ENCODE results near the gene CASP5.

Gene CASP5

GRCh38 chr11:104967534-104968354, 55.2 kb downstream of the CASP5 start:
- peak overlapping the region; percentile 92 for H3K4me3 ChIP-seq (ENCODE audit: low read depth, low read length)
- no peak for TF ChIP-seq CTCF (IDR thresholded peaks at IDR 0.05; ENCODE audit: insufficient read depth, low read depth, low read length, missing control alignments)
- DNase-seq (ENCODE audit: low read depth): no peak

GRCh38 chr11:104965735-104966134, 57.2 kb downstream of the CASP5 start:
- no peak overlapping the region for H3K4me3 ChIP-seq (ENCODE audit: low read depth, low read length)
- DNase-seq (ENCODE audit: low read depth): no peak
- TF ChIP-seq CTCF (IDR thresholded peaks at IDR 0.05; ENCODE audit: insufficient read depth, low read depth, low read length, missing control alignments): no peak

GRCh38 chr11:104964247-104964646, 58.7 kb downstream of the CASP5 start:
- no peak for DNase-seq (ENCODE audit: low read depth)
- no peak overlapping the region for H3K4me3 ChIP-seq (ENCODE audit: low read depth, low read length)
- TF ChIP-seq CTCF (IDR thresholded peaks at IDR 0.05; ENCODE audit: insufficient read depth, low read depth, low read length, missing control alignments): no peak

- DNase-seq (ENCODE audit: low read depth): no peak
- no peak overlapping the region for H3K4me3 ChIP-seq (ENCODE audit: low read depth, low read length)
- no peak for TF ChIP-seq CTCF (IDR thresholded peaks at IDR 0.05; ENCODE audit: insufficient read depth, low read depth, low read length, missing control alignments)
These were observed 60.1 kb downstream of the CASP5 start for GRCh38 chr11:104962852-104963251.

GRCh38 chr11:104957280-104957679, 65.7 kb downstream of the CASP5 start:
- no peak for TF ChIP-seq CTCF (IDR thresholded peaks at IDR 0.05; ENCODE audit: insufficient read depth, low read depth, low read length, missing control alignments)
- DNase-seq (ENCODE audit: low read depth): no peak
- no peak overlapping the region for H3K4me3 ChIP-seq (ENCODE audit: low read depth, low read length)

- no peak for DNase-seq (ENCODE audit: low read depth)
- no peak overlapping the region for H3K4me3 ChIP-seq (ENCODE audit: low read depth, low read length)
- TF ChIP-seq CTCF (IDR thresholded peaks at IDR 0.05; ENCODE audit: insufficient read depth, low read depth, low read length, missing control alignments): no peak
These were observed 66.4 kb downstream of the CASP5 start for GRCh38 chr11:104956528-104956927.

- no peak overlapping the region for H3K4me3 ChIP-seq (ENCODE audit: low read depth, low read length)
- TF ChIP-seq CTCF (IDR thresholded peaks at IDR 0.05; ENCODE audit: insufficient read depth, low read depth, low read length, missing control alignments): peak; percentile 45
- DNase-seq (ENCODE audit: low read depth): peak; percentile 68
These were observed 76.1 kb downstream of the CASP5 start for GRCh38 chr11:104946907-104947306.

Data from GM12865 (cell line).